ENCODE data around the gene OSBPL2. TPM values are rescaled to one million over a fixed set of nuclear protein-coding genes. Genes with fewer than 3 reads are reported as not detected.

The OSBPL2 gene
- total RNA-seq, 1 experiment from 2014 or later, result 49.5 TPM

DNA sequence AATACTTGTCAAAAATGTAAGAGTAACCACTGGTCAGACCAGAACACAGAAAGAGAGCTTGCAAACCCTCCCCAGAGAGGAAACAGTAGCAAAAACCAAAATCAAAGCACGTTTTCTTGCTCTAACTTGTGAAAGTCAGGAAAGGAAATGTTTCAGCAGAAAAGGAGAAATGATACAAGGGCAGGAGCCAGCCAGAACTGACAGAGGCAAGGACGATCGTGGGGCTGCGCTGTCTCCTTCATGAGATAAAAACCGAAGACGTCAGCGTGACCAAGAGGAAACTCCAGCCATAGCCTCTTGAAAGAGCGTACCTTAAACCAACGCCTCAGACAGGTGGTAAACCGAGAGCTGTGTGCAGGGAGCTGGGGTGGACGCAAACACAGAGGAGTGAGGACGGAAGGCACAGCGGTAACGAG lies 101.3 kb downstream of the OSBPL2 start:
- ChIA-PET CTCF (interaction anchor here (0.8 kb wide), 1 partner anchor 43 kb away, joined by 3 read pairs; no protein-coding TSS in a partner anchor), POLR2A (interaction anchor here (0.7 kb wide), 1 partner anchor 1604 kb away, joined by 7 read pairs; no protein-coding TSS in a partner anchor)
- H3K27me3 Mint-ChIP-seq (ENCODE audit: low read depth), result no peaks in the 10 kb centered on the region
- no peaks in the 10 kb centered on the region for H3K9me3 Mint-ChIP-seq
- ATAC-seq (no peak), DNase-seq (ENCODE audit: low spot score) (no peak)
- TF ChIP-seq FOXJ3 (CRISPR knock-in tag; IDR thresholded peaks at IDR 0.05; ENCODE audit: borderline replicate concordance), result no peak
- no peak for TF ChIP-seq ATF1 (CRISPR knock-in tag; IDR thresholded peaks at IDR 0.05)
- no peak for TF ChIP-seq FOXK1 (CRISPR knock-in tag; IDR thresholded peaks at IDR 0.05)
- TF ChIP-seq OVOL2 (CRISPR knock-in tag; IDR thresholded peaks at IDR 0.05; ENCODE audit: borderline replicate concordance), result no peak
- TF ChIP-seq GRHL2 (CRISPR knock-in tag; IDR thresholded peaks at IDR 0.05; ENCODE audit: insufficient replicate concordance, severe bottlenecking), result no peak
- TF ChIP-seq, protein P1, sequence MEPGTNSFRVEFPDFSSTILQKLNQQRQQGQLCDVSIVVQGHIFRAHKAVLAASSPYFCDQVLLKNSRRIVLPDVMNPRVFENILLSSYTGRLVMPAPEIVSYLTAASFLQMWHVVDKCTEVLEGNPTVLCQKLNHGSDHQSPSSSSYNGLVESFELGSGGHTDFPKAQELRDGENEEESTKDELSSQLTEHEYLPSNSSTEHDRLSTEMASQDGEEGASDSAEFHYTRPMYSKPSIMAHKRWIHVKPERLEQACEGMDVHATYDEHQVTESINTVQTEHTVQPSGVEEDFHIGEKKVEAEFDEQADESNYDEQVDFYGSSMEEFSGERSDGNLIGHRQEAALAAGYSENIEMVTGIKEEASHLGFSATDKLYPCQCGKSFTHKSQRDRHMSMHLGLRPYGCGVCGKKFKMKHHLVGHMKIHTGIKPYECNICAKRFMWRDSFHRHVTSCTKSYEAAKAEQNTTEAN (CRISPR knock-in tag; IDR thresholded peaks at IDR 0.05), result no peak
- no peak for TF ChIP-seq ETV6 (CRISPR knock-in tag; IDR thresholded peaks at IDR 0.05)
- TF ChIP-seq, protein P2, sequence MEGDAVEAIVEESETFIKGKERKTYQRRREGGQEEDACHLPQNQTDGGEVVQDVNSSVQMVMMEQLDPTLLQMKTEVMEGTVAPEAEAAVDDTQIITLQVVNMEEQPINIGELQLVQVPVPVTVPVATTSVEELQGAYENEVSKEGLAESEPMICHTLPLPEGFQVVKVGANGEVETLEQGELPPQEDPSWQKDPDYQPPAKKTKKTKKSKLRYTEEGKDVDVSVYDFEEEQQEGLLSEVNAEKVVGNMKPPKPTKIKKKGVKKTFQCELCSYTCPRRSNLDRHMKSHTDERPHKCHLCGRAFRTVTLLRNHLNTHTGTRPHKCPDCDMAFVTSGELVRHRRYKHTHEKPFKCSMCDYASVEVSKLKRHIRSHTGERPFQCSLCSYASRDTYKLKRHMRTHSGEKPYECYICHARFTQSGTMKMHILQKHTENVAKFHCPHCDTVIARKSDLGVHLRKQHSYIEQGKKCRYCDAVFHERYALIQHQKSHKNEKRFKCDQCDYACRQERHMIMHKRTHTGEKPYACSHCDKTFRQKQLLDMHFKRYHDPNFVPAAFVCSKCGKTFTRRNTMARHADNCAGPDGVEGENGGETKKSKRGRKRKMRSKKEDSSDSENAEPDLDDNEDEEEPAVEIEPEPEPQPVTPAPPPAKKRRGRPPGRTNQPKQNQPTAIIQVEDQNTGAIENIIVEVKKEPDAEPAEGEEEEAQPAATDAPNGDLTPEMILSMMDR (IDR thresholded peaks at IDR 0.05), result no peak
- TF ChIP-seq, protein P3, sequence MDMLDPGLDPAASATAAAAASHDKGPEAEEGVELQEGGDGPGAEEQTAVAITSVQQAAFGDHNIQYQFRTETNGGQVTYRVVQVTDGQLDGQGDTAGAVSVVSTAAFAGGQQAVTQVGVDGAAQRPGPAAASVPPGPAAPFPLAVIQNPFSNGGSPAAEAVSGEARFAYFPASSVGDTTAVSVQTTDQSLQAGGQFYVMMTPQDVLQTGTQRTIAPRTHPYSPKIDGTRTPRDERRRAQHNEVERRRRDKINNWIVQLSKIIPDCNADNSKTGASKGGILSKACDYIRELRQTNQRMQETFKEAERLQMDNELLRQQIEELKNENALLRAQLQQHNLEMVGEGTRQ (CRISPR knock-in tag; IDR thresholded peaks at IDR 0.05), result no peak
- TF ChIP-seq, protein P4, sequence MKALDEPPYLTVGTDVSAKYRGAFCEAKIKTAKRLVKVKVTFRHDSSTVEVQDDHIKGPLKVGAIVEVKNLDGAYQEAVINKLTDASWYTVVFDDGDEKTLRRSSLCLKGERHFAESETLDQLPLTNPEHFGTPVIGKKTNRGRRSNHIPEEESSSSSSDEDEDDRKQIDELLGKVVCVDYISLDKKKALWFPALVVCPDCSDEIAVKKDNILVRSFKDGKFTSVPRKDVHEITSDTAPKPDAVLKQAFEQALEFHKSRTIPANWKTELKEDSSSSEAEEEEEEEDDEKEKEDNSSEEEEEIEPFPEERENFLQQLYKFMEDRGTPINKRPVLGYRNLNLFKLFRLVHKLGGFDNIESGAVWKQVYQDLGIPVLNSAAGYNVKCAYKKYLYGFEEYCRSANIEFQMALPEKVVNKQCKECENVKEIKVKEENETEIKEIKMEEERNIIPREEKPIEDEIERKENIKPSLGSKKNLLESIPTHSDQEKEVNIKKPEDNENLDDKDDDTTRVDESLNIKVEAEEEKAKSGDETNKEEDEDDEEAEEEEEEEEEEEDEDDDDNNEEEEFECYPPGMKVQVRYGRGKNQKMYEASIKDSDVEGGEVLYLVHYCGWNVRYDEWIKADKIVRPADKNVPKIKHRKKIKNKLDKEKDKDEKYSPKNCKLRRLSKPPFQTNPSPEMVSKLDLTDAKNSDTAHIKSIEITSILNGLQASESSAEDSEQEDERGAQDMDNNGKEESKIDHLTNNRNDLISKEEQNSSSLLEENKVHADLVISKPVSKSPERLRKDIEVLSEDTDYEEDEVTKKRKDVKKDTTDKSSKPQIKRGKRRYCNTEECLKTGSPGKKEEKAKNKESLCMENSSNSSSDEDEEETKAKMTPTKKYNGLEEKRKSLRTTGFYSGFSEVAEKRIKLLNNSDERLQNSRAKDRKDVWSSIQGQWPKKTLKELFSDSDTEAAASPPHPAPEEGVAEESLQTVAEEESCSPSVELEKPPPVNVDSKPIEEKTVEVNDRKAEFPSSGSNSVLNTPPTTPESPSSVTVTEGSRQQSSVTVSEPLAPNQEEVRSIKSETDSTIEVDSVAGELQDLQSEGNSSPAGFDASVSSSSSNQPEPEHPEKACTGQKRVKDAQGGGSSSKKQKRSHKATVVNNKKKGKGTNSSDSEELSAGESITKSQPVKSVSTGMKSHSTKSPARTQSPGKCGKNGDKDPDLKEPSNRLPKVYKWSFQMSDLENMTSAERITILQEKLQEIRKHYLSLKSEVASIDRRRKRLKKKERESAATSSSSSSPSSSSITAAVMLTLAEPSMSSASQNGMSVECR (CRISPR knock-in tag; IDR thresholded peaks at IDR 0.05; ENCODE audit: borderline replicate concordance), result no peak
- peak overlapping the region; percentile 84 for H3K27ac Mint-ChIP-seq
- peaks cover 48% of the 10 kb centered on the region for H3K36me3 Mint-ChIP-seq
- H3K4me3 Mint-ChIP-seq, result no peak overlapping the region
- no peaks in the 10 kb centered on the region for H3K4me1 Mint-ChIP-seq

DNA sequence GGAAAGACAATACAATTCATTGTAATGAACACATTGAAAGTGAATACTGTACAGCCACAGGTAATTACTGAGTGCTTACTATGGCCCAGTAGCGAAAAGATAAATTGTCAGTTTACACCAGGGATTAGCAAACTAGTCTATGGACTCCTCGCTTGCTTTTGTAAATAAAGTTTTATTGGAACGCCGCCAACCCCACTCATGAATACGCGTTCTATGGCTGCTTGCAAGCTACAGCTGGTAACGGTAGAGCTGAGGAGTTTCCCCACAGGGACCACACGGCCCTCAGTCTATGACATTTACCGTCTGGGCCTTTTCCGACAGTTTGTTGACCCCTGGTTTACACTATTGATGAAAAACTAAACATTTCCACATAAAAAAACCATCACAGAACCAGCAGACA lies 104.6 kb downstream of the OSBPL2 start:
- Mint-ChIP-seq H3K4me3 (no peak overlapping the region), H3K4me1 (no peaks in the 10 kb centered on the region), H3K27ac (peak overlapping the region; percentile 62), H3K36me3 (peaks cover 54% of the 10 kb centered on the region), H3K9me3 (no peaks in the 10 kb centered on the region), H3K27me3 (ENCODE audit: low read depth) (no peaks in the 10 kb centered on the region)
- ChIA-PET CTCF (interaction anchor here (0.9 kb wide), 1 partner anchor 26 kb away, joined by 5 read pairs; no protein-coding TSS in a partner anchor), POLR2A (no interaction called here)
- TF ChIP-seq ZBTB21 (CRISPR knock-in tag; IDR thresholded peaks at IDR 0.05; ENCODE audit: borderline replicate concordance), result no peak
- TF ChIP-seq ZNF671 (CRISPR knock-in tag; IDR thresholded peaks at IDR 0.05), result no peak
- TF ChIP-seq JAZF1 (CRISPR knock-in tag; IDR thresholded peaks at IDR 0.05), result no peak
- no peak for TF ChIP-seq MLX (CRISPR knock-in tag; IDR thresholded peaks at IDR 0.05)
- no peak for TF ChIP-seq ESRRA (CRISPR knock-in tag; IDR thresholded peaks at IDR 0.05; ENCODE audit: borderline replicate concordance)
- ATAC-seq (no peak), DNase-seq (ENCODE audit: low spot score) (no peak)

Measured in WTC11 (cell line).